Measurements from ENCODE around the gene ETV7.

DNA sequence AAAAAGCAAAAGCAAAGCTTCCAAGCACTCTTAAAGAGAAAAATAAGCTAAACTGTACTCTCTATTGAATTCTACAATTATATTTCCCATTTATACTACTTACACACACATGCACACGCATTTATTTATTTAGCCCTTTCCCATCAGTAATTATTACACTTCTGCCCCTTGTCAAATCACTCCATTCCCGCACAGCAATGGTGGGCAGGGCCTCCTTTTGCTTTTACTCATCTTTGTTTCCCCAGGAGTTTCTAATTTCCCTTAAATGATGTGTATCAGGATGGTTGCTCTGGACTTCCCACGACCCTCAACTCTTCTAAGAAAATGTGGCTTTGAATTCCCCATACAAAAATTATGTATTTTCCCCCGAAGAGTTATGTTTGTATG, 35.2 kb upstream of the ETV7 start:
- TF ChIP-seq EZH2 (IDR thresholded peaks at IDR 0.05) (no peak), POLR2AphosphoS5 (IDR thresholded peaks at IDR 0.05; ENCODE audit: borderline replicate concordance, low read depth, low read length) (no peak)

Measured in SK-N-MC (cell line).